IPS-15b (cell line): Measurements from ENCODE around the gene TRIO.

Experiments used
- H3K27me3 ChIP-seq: one replicate; pipeline ENCODE4 v1.6.1; 2013; ENCODE audit warnings: low read length; ENCODE audit not compliant: control insufficient read depth, insufficient read depth
- H3K36me3 ChIP-seq: one replicate; pipeline ENCODE4 v1.6.1; 2013; ENCODE audit warnings: low read length; ENCODE audit not compliant: control insufficient read depth, insufficient read depth
- H3K4me1 ChIP-seq: one replicate; pipeline ENCODE4 v1.6.1; 2013; ENCODE audit warnings: mild to moderate bottlenecking, low read length; ENCODE audit not compliant: control insufficient read depth, insufficient read depth
- H3K4me3 ChIP-seq: one replicate; pipeline ENCODE4 v1.5.1; 2013; ENCODE audit warnings: low read depth, low read length
- H3K9ac ChIP-seq: one replicate; pipeline ENCODE4 v1.6.1; 2013; ENCODE audit warnings: low read depth, mild to moderate bottlenecking, low read length
- H3K9me3 ChIP-seq: one replicate; pipeline ENCODE4 v1.6.1; 2013; ENCODE audit warnings: mild to moderate bottlenecking, low read length; ENCODE audit not compliant: control insufficient read depth, insufficient read depth

TRIO gene

GRCh38 chr5:14218011-14218410 is 74.9 kb downstream of the TRIO start:
- Histone ChIP-seq H3K27me3 (no peaks in the 10 kb centered on the region), H3K9me3 (no peaks in the 10 kb centered on the region), H3K4me1 (peaks cover 45% of the 10 kb centered on the region), H3K9ac (no peak overlapping the region), H3K4me3 (no peak overlapping the region), H3K36me3 (no peaks in the 10 kb centered on the region)

- H3K27me3 ChIP-seq: no peaks in the 10 kb centered on the region
- H3K9ac ChIP-seq: no peak overlapping the region
- H3K4me3 ChIP-seq: no peak overlapping the region
- no peaks in the 10 kb centered on the region for H3K36me3 ChIP-seq
- peaks cover 50% of the 10 kb centered on the region for H3K4me1 ChIP-seq
- no peaks in the 10 kb centered on the region for H3K9me3 ChIP-seq
These were observed 75.3 kb downstream of the TRIO start for GRCh38 chr5:14218480-14218879.

GRCh38 chr5:14218897-14219573 is 75.9 kb downstream of the TRIO start:
- no peak overlapping the region for H3K9ac ChIP-seq
- H3K9me3 ChIP-seq: no peaks in the 10 kb centered on the region
- H3K4me3 ChIP-seq: no peak overlapping the region
- H3K4me1 ChIP-seq: peaks cover 49% of the 10 kb centered on the region
- no peaks in the 10 kb centered on the region for H3K27me3 ChIP-seq
- no peaks in the 10 kb centered on the region for H3K36me3 ChIP-seq

- H3K36me3 ChIP-seq: no peaks in the 10 kb centered on the region
- no peak overlapping the region for H3K9ac ChIP-seq
- no peak overlapping the region for H3K4me3 ChIP-seq
- H3K4me1 ChIP-seq: peaks cover 46% of the 10 kb centered on the region
- H3K27me3 ChIP-seq: no peaks in the 10 kb centered on the region
- H3K9me3 ChIP-seq: no peaks in the 10 kb centered on the region
These were observed 76.8 kb downstream of the TRIO start for GRCh38 chr5:14219800-14220512.

GRCh38 chr5:14220642-14221041 is 77.5 kb downstream of the TRIO start:
- peaks cover 49% of the 10 kb centered on the region for H3K4me1 ChIP-seq
- no peaks in the 10 kb centered on the region for H3K9me3 ChIP-seq
- no peak overlapping the region for H3K9ac ChIP-seq
- no peak overlapping the region for H3K4me3 ChIP-seq
- no peaks in the 10 kb centered on the region for H3K27me3 ChIP-seq
- H3K36me3 ChIP-seq: no peaks in the 10 kb centered on the region

GRCh38 chr5:14221732-14222131 is 78.6 kb downstream of the TRIO start:
- Histone ChIP-seq H3K4me3 (no peak overlapping the region), H3K9ac (no peak overlapping the region), H3K9me3 (no peaks in the 10 kb centered on the region), H3K36me3 (no peaks in the 10 kb centered on the region), H3K27me3 (no peaks in the 10 kb centered on the region), H3K4me1 (peaks cover 43% of the 10 kb centered on the region)

GRCh38 chr5:14222206-14222605 is 79.1 kb downstream of the TRIO start:
- Histone ChIP-seq H3K9ac (no peak overlapping the region), H3K9me3 (no peaks in the 10 kb centered on the region), H3K4me3 (no peak overlapping the region), H3K27me3 (no peaks in the 10 kb centered on the region), H3K36me3 (no peaks in the 10 kb centered on the region), H3K4me1 (peaks cover 45% of the 10 kb centered on the region)

GRCh38 chr5:14223372-14223771 is 80.2 kb downstream of the TRIO start:
- H3K9ac ChIP-seq: no peak overlapping the region
- H3K27me3 ChIP-seq: no peaks in the 10 kb centered on the region
- H3K4me1 ChIP-seq: peaks cover 46% of the 10 kb centered on the region
- no peaks in the 10 kb centered on the region for H3K9me3 ChIP-seq
- H3K36me3 ChIP-seq: no peaks in the 10 kb centered on the region
- H3K4me3 ChIP-seq: no peak overlapping the region

- Histone ChIP-seq H3K4me3 (no peak overlapping the region), H3K9me3 (no peaks in the 10 kb centered on the region), H3K4me1 (peaks cover 43% of the 10 kb centered on the region), H3K36me3 (no peaks in the 10 kb centered on the region), H3K27me3 (no peaks in the 10 kb centered on the region), H3K9ac (no peak overlapping the region)
These were observed 82.2 kb downstream of the TRIO start for GRCh38 chr5:14225173-14225834.

GRCh38 chr5:14226149-14226548 is 83.0 kb downstream of the TRIO start:
- H3K4me3 ChIP-seq: no peak overlapping the region
- H3K36me3 ChIP-seq: no peaks in the 10 kb centered on the region
- no peak overlapping the region for H3K9ac ChIP-seq
- H3K27me3 ChIP-seq: no peaks in the 10 kb centered on the region
- no peaks in the 10 kb centered on the region for H3K9me3 ChIP-seq
- peaks cover 43% of the 10 kb centered on the region for H3K4me1 ChIP-seq

GRCh38 chr5:14226554-14226953 is 83.4 kb downstream of the TRIO start:
- Histone ChIP-seq H3K27me3 (no peaks in the 10 kb centered on the region), H3K9me3 (no peaks in the 10 kb centered on the region), H3K9ac (no peak overlapping the region), H3K36me3 (no peaks in the 10 kb centered on the region), H3K4me3 (no peak overlapping the region), H3K4me1 (peaks cover 45% of the 10 kb centered on the region)

- Histone ChIP-seq H3K9ac (no peak overlapping the region), H3K36me3 (no peaks in the 10 kb centered on the region), H3K27me3 (no peaks in the 10 kb centered on the region), H3K4me3 (no peak overlapping the region), H3K9me3 (no peaks in the 10 kb centered on the region), H3K4me1 (peaks cover 45% of the 10 kb centered on the region)
These were observed 83.8 kb downstream of the TRIO start for GRCh38 chr5:14226992-14227391.
